ENCODE results near the gene MRPL53.
"Not testable (repeated sequence)": the region's sequence is repeated elsewhere in the genome, so short reads cannot be mapped to it uniquely, and the experiment has no call there.

Gene MRPL53

GRCh38 chr2:74481431-74481830 is 9.0 kb upstream of the MRPL53 start:
- no peak for DNase-seq

GRCh38 chr2:74474899-74475298 is 2.4 kb upstream of the MRPL53 start:
- no peak for DNase-seq

GRCh38 chr2:74474481-74474880 is 2.0 kb upstream of the MRPL53 start:
- DNase-seq, result no peak

GRCh38 chr2:74472945-74473258 is 422 bp upstream of the MRPL53 start:
- no peak for DNase-seq

GRCh38 chr2:74471332-74472065 is 981 bp downstream of the MRPL53 start:
- DNase-seq, result no peak

GRCh38 chr2:74470742-74471141 is 1.7 kb downstream of the MRPL53 start:
- not testable (repeated sequence) for DNase-seq

GRCh38 chr2:74464406-74464805 is 8.1 kb downstream of the MRPL53 start:
- no peak for DNase-seq

GRCh38 chr2:74462786-74463105 is 9.7 kb downstream of the MRPL53 start:
- DNase-seq, result no peak

- no peak for DNase-seq
Measured at GRCh38 chr2:74462054-74462785, 10.3 kb downstream of the MRPL53 start.

- DNase-seq, result no peak
Measured at GRCh38 chr2:74461187-74462053, 11.1 kb downstream of the MRPL53 start.

- not testable (repeated sequence) for DNase-seq
Measured at GRCh38 chr2:74460187-74460586, 12.3 kb downstream of the MRPL53 start.

GRCh38 chr2:74459503-74460118 is 12.9 kb downstream of the MRPL53 start:
- not testable (repeated sequence) for DNase-seq

- no peak for DNase-seq
Measured at GRCh38 chr2:74458938-74459363, 13.5 kb downstream of the MRPL53 start.

GRCh38 chr2:74458132-74458937 is 14.1 kb downstream of the MRPL53 start, which contains the start of gene WBP1:
Gene WBP1 (plus strand): TSS chr2:74458438. CDS start chr2:74458603, 165 bp downstream.
- peak; percentile 99 for DNase-seq

- peak; percentile 85 for DNase-seq
Measured at GRCh38 chr2:74457549-74458131, 14.8 kb downstream of the MRPL53 start.

- DNase-seq, result no peak
Measured at GRCh38 chr2:74457129-74457548, 15.3 kb downstream of the MRPL53 start.

GRCh38 chr2:74454654-74455511 is 17.6 kb downstream of the MRPL53 start, which contains the start of gene INO80B:
Gene INO80B (plus strand): TSS chr2:74455087. CDS start chr2:74455117, 30 bp downstream.
- peak; percentile 97 for DNase-seq

- no peak for DNase-seq
Measured at GRCh38 chr2:74450570-74451190, 21.8 kb downstream of the MRPL53 start.

GRCh38 chr2:74448771-74449170 is 23.7 kb downstream of the MRPL53 start:
- no peak for DNase-seq

All from activated gamma-delta T cell treated with Interleukin-2 at 50 U/mL for 16 hours (primary cell).